NOMO-1 treated with dmso at 0.1 percent for 144 hours (cell line): ENCODE results near the gene COMMD1.
"Not testable (repeated sequence)": the region's sequence is repeated elsewhere in the genome, so short reads cannot be mapped to it uniquely, and the experiment has no call there.

Experiments used
- DNase-seq: peaks from one replicate; lab custom pipeline; 2025; ENCODE audit not compliant: unreplicated experiment; lab: John Stamatoyannopoulos, UW

The COMMD1 gene

DNA sequence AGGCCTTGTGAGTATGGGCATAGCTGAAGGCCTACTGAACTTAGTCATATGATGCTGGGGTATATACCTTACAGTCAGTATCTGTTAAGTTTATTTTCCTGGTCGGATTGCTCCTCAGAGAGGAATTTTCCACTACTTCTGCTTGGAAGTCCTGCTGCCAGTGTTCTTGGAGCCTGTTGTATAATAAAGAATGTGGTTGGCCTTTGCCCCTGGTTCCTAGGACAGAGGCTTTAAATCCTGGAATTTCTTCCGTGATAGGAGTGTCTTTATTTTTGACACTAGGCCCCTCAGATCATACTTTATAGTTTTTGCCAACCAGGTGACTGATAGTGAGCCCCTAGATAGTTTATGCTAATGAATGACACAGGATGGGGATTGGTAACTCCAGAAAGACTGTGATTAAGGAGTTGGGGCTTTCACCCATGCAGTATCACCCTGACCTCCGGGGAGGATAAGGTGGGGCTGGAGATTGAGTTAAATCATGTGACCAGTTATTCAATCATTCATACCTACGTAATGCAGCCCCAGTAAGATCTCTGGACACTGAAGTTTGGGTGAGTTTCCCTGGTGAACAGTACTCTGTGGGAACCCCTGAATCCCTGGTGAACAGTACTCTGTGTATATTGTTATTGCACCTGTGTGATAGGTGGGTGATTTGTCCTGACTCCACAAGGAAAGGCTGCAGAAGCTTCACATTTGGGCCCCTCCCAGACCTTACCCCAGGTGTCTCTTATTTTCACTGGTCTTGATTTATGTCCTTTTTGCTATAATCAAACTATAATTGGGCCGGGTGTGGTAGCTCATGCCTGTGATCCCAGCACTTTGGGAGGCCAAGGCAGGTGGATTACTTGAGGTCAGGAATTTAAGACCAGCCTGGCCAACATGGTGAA is 56.9 kb downstream of the COMMD1 start:
- DNase-seq, result no peak

DNA sequence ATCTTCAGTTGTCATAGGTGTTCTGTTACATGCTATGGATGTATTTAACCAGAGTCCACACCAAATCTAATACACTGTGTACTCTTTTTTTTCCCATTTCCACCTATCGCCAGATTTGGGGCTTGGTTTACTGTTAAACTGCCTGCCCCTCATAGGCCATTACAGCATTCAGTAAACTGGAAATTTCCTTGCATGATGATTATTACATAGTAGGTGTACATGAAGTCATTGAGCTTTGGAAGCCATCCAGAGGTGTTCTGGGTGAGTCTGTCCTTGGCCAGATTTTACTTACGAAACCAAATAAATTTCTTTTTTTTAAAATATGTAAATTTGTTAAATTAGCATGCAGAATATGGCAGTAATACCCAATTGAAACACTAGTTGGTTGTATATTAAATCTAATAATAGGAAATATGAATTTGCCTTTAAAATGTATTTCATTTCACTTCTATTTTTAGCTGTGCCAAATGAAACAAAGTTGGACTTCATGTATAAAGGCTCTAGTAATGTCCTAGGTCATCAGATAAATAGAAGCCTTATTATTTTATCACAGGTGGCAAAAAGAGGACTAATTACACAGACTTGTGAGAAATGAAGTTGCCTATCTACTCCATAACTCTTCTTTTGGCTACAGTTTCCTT is 60.7 kb downstream of the COMMD1 start:
- DNase-seq, result no peak

DNA sequence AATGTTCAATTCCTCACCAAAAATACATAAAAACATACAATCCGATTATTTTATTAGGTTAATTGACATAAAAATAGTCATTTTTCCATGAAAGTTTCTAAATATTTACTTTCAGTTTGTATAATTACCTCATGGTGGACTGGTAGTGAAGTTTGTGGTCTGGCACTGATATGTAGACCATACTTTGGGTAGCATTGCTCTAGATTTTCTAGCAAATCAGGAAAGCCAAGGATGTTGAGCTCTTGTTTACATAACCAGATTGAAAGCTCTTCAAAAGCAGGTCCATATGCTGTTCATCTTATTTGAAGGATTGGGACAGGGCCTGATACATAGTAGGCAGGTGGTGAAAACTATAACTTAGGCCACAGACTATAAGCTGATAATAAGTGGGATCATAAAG is 61.8 kb downstream of the COMMD1 start:
- DNase-seq, result no peak

DNA sequence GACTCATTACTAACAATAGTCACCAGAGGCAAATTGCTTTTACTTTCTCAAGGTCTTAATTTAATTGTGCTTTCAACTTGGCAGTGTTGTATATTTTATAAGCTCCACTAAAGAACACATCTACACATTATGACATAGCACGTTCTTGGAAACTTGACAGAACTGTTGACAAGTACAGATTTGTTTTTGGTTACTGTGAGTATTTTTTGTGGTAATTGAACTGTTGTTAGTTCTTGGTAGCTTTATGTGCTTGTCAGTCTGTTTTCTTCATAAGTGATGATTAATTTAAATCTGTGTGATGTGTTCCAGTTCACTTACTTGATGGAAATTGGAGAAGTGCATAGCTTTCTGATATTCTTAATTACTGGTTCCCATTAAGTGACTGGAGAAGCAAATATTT is 63.9 kb downstream of the COMMD1 start:
- no peak for DNase-seq

DNA sequence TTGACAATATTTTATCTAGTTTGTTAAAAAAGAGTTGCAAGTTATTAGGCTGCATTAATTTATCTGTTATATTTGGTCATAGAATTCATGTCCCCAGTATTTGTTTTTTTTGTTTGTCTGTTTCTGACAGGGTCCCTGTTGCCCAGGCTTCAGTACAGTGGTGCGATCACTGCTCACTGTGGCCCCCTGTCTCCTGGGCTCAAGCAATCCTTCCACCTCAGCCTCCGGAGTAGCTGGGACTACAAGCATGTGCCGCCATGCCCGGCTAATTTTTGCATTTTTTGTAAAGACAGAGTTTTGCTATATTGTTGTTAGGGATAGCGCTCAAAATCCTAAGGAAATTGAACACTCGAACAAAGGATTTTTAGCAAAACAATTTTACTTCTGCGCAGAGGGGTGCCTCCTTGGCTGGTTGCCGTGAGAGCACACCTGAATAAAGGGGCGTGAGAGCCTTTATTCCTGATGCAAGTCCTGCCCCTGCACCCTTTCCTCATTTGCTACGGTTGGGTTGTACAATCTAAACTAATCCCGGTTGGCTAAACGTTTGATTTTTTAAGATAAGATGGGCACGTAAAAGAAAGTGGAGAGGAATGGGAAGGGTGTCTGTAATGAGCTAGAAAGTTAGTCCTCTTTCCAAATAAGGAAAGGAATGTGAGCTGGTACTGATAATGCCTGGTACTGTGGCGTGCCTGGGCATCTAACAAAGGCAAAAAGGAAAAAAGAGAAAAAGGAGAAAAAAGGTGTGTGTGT is 65.5 kb downstream of the COMMD1 start:
- DNase-seq, result no peak

DNA sequence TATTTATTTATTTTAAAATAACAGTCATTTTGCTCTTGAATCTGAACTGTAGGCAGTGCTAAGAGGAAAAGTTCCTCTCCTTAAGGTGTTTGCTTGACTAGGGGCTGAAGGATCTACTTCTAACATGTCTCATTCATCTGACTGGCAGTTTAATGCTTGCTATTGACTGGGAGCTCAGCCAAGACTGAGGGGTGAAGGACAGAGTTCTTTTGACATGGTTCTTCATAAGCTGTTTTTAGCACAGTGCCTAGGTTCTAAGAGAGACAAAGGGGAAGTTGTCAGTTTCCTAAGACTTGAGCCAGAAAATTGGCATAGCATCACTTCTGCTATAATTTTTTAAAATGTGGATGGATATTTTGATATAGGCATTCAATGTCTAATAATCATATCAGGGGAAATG is 73.0 kb downstream of the COMMD1 start:
- DNase-seq, result peak; percentile 89

DNA sequence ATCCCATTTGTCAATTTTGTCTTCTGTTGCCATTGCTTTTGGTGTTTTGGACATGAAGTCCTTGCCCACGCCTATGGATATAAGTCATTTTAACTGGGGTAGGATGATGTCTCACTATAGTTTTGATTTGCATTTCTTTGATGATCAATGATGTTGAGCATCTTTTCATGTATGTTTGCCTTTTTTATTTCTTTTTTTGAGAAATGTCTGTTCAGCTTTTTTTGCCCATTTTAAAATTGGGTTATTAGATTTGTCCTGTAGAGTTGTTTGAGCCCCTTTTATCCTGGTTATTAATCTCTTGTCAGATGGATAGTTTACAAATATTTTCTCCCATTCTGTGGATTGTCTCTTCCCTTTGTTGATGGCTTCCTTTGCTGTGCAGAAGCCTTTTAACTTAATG is 75.3 kb downstream of the COMMD1 start:
- no peak for DNase-seq

DNA sequence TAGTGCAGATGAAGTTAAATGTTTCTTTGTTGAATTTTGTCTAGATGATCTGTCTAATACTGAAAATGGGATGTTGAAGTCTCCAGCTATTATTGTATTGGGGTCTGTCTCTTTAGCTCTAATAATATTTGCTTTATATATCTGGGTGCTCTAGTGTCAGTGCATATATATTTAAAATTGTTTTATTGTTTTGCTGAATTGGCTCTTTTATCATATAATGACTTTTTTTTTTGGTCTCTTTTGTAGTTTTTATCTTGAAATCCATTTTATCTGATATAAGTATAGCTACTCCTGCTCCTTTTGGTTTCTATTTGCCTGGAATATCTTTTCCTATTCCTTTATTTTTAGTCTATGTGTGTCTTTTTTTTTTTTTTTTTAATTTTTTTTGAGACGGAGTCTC is 79.2 kb downstream of the COMMD1 start:
- DNase-seq, result no peak

DNA sequence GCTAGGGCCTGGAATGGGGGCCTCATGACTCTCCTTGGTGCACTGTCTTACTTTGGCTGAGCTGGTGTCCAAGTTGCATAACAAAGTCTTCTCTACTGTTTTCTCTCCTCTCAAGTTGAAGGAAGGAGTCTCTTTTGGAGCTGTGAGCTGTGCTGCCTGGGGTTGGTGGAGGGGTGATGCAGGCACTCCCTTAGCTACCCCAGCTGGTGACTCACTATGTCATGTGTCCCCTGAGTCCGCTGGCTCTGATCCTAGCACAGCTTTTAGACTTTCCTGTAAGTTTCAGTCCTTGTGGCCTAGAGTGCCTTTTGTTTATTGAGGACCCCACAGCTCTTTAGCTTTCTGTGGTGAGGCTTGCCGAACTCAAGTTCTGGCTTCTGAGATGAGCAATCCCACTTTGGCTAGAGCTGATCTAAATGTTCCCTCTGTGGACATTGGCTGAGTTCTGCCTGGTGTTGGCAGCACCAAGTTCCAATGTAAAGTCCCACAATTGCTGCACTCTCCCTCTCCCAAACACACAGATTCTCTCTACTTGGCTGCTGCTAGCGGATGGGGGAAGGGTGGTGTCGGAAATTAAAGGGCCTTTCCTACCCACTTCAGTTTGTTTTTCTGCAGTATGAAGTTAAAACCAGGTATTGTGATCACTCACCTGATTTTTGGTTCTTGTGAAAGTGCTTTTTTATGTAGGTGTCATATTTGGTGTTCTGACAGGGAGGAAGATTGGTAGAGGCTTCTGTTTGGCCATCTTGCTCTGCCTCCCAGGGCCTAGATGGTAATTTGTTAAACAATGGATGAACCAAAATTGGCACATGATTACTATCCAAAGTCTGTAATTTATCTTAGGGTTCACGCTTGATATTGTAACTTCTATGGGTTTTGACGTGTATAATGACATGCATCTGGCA is 83.2 kb downstream of the COMMD1 start:
- DNase-seq, result no peak

DNA sequence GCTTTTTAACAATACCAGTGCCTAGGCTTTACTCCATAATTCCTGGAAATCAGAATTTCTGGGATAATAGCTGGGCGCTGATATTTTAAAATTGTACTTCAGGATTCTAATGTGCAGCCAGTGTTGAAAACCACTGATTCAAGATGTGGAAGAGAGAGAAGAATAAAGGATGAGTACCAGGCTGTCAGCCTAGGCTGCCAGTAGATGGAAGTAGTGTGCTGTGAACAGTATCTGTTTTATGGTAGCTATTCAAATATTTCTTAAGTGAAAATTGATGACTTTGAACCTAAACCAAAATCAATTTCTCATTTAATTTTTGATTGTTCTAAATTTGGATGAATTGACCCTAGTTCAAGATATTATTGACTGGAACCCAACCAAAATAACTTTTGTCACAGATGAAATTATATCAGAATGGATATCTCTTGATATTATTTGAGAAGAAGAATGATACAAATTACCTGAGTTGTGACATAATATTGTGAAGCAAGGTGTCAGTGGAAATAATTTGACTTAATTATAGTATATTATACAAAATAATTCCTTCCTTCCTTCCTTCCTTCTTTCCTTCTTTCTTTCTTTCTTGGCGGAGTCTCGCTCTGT is 88.0 kb downstream of the COMMD1 start:
- DNase-seq, result peak; percentile 70

DNA sequence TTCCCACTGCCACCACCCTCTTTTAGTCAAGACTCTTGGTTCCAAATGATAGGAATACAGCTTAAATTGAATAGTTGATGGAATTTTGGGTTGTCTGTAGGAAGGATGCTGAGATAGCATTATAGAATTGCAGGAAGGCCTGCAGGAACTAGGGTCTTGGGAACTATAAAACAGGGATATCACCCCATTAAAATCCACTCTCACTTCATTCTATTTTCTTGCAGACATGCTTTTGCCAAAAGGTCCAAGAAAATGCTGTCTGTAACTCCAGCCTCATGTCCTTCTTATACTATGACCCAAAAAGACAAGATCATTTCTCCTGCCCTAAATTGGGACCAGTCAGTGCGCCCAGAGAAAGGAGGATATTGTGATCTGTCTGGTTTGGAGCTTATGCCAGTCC is 89.1 kb downstream of the COMMD1 start:
- no peak for DNase-seq

DNA sequence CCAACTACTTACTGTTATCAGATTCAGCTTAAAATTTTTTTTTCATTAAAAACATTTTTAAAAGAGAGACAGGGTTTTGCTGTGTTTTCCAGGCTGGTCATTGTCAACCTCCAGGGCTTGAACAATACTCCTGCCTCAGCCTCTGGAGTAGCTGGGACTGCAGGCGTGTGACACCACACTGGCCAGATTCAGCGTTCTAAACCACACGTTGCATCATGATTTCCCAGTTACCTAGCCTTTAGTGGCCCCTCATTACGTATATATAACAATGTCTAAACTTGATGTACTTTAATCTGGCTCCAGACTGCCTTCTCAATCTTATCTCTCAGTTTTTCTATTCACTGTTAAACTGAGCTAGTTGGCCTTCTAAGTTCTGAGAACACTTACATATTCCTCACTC is 89.6 kb downstream of the COMMD1 start:
- peak; percentile 21 for DNase-seq

DNA sequence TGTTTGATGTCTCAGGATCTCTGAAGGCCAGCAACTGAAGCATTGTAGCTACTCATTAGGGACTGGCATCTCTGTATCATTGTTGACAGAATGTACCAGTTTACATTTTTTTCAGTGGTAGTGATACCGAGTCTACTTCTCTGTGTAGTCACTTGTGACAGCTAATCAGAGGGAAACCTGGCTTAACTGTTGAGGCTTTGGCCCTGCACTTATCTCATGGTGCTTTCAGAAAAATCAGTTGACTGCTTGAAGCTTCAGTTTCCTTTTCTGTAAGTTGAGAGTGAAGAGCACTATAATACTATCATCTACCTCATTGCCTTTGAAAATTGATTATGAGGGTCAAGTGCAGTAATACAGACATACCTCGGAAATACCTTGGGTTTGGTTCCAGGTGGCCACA is 90.0 kb downstream of the COMMD1 start:
- DNase-seq, result no peak

DNA sequence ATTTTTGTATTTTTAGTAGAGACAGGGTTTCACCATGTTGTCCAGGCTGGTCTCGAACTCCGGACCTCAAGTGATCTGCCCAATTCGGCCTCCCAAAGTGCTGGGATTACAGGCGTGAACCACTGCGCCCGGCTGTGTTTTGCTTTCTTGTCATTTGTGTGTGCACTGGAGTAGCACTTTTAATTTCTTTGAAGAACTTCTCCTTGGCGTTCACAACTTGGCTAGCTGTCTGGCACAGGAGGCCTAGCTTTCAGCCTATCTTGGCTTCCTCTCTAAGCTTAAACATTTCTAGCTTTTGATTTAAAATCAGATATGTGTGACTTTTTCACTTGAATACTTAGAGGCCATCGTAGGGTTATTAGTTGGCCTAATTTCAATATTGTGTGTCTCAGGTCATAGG is 93.0 kb downstream of the COMMD1 start:
- DNase-seq, result no peak

DNA sequence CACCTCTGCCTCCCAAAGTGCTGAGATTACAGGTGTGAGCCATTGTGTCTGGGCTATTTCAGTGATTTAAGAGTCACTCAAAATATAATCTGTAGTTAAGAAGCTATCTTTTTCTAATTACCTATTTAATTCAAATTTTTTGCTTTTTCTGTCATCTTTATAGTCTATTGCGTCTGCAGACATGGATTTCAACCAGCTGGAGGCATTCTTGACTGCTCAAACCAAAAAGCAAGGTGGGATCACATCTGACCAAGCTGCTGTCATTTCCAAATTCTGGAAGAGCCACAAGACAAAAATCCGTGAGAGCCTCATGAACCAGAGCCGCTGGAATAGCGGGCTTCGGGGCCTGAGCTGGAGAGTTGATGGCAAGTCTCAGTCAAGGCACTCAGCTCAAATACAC is 95.1 kb downstream of the COMMD1 start:
- DNase-seq, result no peak

DNA sequence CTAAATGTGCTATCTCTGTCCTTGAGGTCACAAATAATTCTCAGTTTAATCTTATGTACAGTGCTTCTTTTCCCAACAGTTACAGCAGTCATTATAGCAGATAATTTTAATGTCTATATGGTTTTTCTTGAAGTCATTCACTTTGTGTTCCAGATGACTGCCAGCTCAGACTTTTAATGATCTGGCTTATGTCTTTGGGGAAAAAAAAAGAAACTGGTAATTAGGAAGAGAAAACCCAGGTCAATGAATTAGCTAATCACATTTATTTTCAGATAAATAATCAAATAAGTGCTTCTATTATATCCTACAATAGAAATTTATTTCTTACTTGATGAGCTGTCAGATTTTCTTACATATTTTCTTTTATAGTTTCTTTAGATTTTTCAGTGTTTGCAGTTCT is 96.0 kb downstream of the COMMD1 start:
- no peak for DNase-seq

DNA sequence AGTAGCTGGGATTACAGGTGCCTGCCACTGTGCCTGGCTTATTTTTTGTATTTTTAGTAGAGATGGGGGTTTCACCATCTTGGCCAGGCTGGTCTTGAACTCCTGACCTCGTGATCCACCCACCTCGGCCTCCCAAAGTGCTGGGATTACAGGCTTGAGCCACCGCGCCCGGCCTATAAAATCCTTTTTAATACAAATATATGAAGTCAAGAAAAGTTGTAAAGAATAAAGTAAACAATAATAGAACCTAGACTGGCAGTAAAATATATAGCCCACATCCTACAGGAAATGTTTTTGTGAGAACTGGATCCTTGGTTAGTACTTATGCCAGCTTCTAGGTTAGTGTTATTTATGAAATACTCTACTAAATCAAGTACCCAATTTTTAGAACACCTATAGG is 99.0 kb downstream of the COMMD1 start:
- not testable (repeated sequence) for DNase-seq

DNA sequence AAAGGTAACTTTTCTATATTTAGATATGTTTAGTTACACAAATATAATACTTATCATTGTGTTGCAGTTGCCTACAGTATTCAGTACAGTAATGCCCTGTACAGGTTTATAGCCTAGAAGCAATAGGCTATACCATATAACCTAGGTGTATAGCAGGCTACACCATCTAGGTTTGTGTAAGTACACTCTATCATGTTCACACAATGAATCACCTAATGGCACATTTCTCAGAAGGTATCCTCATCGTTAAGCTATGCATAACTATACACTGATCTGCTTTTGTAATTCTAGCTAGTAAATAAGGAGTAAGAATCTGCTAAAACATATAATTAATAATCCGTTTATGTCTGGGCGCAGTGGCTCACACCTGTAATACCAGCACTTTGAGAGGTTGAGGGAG is 102.1 kb downstream of the COMMD1 start:
- no peak for DNase-seq

DNA sequence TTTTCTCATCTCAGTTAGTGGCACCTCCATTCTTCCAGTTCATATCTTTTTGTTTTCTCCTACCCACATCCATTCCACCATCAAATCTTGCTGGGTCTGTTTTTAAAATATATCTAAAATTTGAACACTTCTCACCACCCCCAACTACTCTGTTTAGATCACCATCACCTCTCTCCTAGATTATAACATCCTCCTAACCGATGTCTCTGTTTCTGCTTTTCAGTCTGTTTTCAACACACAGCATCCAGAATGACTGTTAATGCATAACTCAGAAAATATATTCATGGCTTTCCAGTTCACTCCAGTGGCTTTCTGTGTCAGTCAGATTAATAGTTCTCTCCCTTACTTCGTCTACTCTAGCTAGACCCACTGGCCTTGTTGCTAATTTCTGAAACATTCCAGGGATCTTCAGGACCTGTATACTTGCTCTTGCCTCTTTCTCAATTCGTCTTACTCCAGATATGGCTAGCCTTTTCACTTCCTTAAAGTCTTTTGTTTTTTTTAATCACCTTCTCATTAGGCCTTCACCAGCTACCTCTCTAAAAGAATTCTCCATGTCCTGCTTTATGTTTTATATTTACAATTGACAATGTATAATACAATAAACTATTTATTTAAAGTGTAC is 105.3 kb downstream of the COMMD1 start:
- DNase-seq, result peak; percentile 10

DNA sequence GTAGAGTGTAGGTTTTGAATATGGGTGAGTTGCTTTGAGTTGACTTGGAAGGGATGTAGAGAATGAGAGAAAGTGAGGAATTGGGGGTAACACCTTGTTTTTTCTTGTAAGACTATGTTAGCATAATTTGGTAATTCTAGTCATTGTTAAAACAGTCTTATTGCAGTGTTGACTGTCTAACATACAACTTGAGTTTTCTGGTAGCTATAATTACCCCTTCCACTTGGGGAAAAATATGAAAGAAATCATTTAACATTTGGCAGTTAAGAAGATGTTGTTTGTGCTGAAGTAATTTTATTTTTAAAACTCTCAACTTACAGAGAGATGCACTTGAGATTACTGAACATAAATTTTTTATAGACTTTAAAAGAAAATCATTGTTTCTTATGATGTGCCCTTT is 108.2 kb downstream of the COMMD1 start:
- no peak for DNase-seq
